ENCODE data around the gene PINLYP. TPM values are rescaled to one million over a fixed set of nuclear protein-coding genes. Genes with fewer than 3 reads are reported as not detected.

The PINLYP gene
- total RNA-seq, 1 donor from 2014 or later = 2.2 TPM

DNA sequence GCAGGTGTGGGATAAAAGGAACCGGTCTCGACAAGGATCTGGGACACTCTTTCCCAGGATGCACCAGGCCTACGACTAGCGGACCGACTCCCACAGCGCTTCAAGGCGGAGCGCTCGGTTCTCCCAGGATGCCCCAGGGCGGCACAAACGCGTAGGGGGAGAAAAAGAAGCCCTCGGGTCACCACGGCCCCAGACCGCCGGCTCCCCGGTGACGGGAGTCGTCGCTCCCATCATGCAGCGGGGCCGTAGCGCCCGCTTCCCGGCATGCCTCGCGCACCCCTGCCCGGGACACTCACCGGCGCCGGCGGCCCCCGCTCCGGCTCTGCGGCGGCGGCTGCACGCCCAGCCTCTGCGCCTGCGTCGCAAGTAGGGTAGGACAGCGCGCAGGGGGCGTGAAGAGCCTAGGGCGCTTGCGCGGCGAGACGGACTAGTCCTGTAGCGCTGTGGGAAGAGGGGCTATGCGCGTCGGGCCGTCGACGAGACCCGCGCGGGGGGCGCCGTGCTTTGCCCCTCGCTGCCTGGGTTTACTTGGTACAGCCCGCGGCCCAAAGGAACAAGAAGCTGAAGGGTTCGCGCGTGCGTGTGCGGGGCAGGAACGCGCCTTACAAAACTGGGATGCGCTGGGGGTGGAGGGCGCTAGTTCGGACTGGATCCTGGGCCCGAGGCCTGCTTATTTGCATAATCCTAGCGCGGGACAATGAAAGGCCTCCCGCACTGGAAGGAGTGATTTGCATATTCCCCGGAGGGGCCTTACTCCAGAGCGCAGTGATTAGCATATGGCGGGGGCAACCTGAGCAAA lies 43.9 kb downstream of the PINLYP start, which contains the start of gene ZNF428:
ZNF428 (minus strand) TSS at position 368 of the 799 bp plus-strand sequence. CDS start 5,325 bp downstream, outside the sequence.
- H3K27ac ChIP-seq = peak within 1 kb of the TSS; percentile 87 to 89
- intact Hi-C loops (cut with DNase I) = loop anchor here (1.0 to 2.0 kb wide), 3 partner anchors 23 to 49 kb away; partner anchors contain the start of genes IRGQ and ZNF576

DNA sequence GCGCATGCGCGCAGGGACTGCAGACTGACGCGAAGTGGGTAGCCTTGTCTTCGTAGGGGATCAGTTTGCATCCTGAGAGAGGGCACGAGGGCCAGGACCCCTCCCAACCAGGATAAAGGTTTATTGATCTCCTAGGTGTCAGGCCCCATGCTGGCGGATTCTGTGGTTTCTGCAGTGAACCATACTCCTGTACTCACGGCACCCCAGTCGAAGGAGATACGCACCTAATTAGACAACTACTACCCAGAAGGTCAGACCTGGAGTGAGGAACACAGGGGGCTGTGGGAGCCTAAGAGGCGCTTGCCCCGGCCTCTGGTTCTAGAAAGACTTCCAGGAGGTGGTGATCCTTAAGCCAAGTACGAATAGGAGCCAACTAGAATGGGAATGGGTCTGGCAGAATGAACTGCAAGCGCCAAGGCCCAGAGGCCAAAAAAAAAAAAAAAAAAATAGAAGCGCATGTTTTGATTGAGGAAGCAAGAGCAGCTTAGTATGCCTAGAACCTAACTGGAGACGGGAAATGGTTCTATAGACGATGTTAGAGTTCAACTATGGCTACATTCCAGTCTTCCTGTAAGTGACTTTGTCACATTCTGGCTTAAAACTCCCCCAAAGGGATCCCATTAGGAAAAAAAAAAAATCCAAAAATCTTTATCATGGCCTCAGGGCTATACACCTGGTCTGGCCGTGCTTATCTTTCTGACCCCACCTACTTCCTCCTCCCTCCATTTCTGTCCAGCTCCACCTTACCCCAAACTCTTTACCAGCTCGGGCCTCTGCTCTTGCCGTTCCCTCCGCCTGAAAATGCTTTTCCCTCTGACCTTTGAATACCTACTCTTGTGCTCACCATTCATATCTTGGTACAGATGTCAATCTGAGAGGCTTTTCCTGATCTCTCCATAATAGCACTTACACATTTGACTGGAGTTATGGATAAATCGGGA lies 44.7 kb downstream of the PINLYP start:
- Histone ChIP-seq H3K4me3 (peak overlapping the region; percentile 69 to 75), H3K4me1 (peaks cover 0 to 7% of the 10 kb centered on the region in 2 donors), H3K27me3 (no peaks in the 10 kb centered on the region), H3K27ac (peak overlapping the region; percentile 87 to 89), H3K9me3 (no peaks in the 10 kb centered on the region), H3K36me3 (no peaks in the 10 kb centered on the region)
- intact Hi-C loops (cut with DNase I) = loop anchor here (2.0 kb wide), 1 partner anchor 44 kb away; no protein-coding TSS in a partner anchor
- no peak for DNase-seq (ENCODE audit: low spot score in 2 of 2)
- TF ChIP-seq, protein P1, sequence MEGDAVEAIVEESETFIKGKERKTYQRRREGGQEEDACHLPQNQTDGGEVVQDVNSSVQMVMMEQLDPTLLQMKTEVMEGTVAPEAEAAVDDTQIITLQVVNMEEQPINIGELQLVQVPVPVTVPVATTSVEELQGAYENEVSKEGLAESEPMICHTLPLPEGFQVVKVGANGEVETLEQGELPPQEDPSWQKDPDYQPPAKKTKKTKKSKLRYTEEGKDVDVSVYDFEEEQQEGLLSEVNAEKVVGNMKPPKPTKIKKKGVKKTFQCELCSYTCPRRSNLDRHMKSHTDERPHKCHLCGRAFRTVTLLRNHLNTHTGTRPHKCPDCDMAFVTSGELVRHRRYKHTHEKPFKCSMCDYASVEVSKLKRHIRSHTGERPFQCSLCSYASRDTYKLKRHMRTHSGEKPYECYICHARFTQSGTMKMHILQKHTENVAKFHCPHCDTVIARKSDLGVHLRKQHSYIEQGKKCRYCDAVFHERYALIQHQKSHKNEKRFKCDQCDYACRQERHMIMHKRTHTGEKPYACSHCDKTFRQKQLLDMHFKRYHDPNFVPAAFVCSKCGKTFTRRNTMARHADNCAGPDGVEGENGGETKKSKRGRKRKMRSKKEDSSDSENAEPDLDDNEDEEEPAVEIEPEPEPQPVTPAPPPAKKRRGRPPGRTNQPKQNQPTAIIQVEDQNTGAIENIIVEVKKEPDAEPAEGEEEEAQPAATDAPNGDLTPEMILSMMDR (IDR thresholded peaks at IDR 0.05) = no peak

More for the DNA sequence above, 43.9 kb downstream of the PINLYP start, which contains the start of gene ZNF428:
- Histone ChIP-seq H3K4me3 (peak within 1 kb of the TSS; percentile 69 to 75), H3K9me3 (no peaks in the 10 kb centered on the region), H3K4me1 (peaks cover 0 to 7% of the 10 kb centered on the region in 2 donors), H3K27me3 (no peaks in the 10 kb centered on the region), H3K36me3 (no peaks in the 10 kb centered on the region)
- DNase-seq (ENCODE audit: low spot score in 2 of 2) = peak; percentile 50 to 92
- TF ChIP-seq, protein P1 (IDR thresholded peaks at IDR 0.05) = no peak

DNA sequence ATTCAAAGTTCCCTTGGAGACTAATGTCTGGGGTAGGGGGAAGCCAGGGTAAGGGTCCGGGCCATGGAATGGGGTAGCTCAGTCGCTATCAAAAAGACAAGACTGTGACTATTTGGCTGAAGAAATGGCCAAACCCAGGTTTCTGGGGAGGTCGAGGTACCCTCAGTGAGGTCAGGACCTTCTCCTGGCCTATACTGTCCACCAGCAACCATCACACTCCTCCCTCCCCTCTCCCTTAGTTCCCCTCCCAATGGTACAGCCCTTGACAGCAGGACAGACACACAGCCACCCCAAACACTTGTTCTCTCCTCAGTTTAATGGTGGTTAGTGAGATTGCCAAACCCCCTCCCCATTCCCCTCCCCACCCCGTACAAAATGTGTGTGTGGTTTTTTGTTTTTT lies 46.5 kb downstream of the PINLYP start:
- intact Hi-C loops (cut with DNase I) = no loop called here
- TF ChIP-seq, protein P1 (IDR thresholded peaks at IDR 0.05) = no peak

DNA sequence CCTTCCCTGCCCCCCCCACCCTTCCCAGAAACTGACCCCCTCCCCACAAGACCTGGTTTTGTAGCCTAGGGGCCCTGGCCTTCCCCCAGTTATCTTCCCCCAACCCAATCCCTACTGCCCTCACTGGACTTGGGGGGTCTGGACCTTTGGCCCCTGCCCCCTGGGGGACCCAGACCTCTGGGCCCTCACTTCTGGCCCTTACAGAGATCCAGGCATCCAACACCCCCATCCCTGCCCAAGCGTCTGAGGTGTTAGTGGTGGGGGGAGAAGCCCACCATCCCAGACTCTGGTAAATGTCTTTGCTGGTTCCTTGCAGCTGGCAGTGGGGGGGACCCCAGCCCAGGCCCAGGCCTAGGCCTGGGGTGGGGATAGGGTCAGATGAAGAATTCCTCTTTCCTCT lies 47.4 kb downstream of the PINLYP start:
- H3K4me3 ChIP-seq = no peak overlapping the region
- H3K27ac ChIP-seq = no peak overlapping the region
- no peaks in the 10 kb centered on the region for H3K9me3 ChIP-seq
- no peak for DNase-seq (ENCODE audit: low spot score in 2 of 2)
- TF ChIP-seq, protein P1 (IDR thresholded peaks at IDR 0.05) = no peak
- H3K36me3 ChIP-seq = no peaks in the 10 kb centered on the region
- H3K27me3 ChIP-seq = no peaks in the 10 kb centered on the region
- peaks cover 0 to 7% of the 10 kb centered on the region in 2 donors for H3K4me1 ChIP-seq
- intact Hi-C loops (cut with DNase I) = no loop called here

More for the DNA sequence above, 46.5 kb downstream of the PINLYP start:
- no peaks in the 10 kb centered on the region for H3K36me3 ChIP-seq
- no peaks in the 10 kb centered on the region for H3K9me3 ChIP-seq
- H3K27me3 ChIP-seq = no peaks in the 10 kb centered on the region
- peaks cover 0 to 7% of the 10 kb centered on the region in 2 donors for H3K4me1 ChIP-seq
- no peak overlapping the region for H3K27ac ChIP-seq
- DNase-seq (ENCODE audit: low spot score in 2 of 2) = no peak
- H3K4me3 ChIP-seq = no peak overlapping the region

DNA sequence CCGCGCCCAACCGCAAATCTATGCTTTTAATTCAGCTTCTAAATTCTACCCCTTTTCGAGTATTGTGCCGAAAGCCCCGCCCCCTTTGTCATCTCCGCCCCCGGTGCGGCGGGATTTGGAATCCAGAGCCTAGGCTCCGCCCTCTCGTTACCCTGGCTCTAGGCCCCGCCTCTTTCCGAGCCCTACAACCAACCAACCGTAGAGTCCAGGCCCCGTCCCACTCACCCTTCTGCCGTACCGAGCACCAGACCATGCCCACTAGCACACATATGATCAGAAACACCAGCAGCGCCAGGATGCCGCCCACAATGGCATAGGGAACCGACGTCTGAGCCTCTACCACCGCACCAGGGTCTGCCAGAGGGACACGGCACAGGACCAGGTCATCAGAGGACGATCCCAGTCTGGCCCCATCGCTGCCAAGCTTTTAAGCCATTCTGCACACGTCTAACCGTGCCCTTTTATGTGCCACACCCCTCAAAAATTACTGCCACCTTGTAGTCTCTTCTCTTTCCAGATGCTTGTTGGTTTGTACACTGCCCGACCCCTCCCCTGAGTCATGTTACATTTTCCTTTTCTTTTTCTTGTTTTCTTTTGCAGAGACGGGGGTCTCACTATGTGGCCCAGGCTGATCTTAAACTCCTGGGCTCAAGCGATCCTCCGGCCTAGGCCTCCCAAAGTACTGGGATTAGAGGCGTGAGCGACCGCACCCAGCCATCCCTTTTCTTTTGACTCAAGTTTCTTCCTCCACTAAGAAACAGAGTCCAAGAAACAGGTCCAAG lies 48.5 kb downstream of the PINLYP start:
- Histone ChIP-seq H3K36me3 (no peaks in the 10 kb centered on the region), H3K4me1 (peaks cover 0 to 7% of the 10 kb centered on the region in 2 donors), H3K4me3 (no peak overlapping the region), H3K9me3 (no peaks in the 10 kb centered on the region), H3K27ac (no peak overlapping the region), H3K27me3 (no peaks in the 10 kb centered on the region)
- intact Hi-C loops (cut with DNase I) = no loop called here
- DNase-seq (ENCODE audit: low spot score in 2 of 2) = no peak
- TF ChIP-seq, protein P1 (IDR thresholded peaks at IDR 0.05) = no peak

Measured in ascending aorta (tissue), 2 donors.